Measurements from ENCODE around the gene PTPN22.

Gene PTPN22

DNA sequence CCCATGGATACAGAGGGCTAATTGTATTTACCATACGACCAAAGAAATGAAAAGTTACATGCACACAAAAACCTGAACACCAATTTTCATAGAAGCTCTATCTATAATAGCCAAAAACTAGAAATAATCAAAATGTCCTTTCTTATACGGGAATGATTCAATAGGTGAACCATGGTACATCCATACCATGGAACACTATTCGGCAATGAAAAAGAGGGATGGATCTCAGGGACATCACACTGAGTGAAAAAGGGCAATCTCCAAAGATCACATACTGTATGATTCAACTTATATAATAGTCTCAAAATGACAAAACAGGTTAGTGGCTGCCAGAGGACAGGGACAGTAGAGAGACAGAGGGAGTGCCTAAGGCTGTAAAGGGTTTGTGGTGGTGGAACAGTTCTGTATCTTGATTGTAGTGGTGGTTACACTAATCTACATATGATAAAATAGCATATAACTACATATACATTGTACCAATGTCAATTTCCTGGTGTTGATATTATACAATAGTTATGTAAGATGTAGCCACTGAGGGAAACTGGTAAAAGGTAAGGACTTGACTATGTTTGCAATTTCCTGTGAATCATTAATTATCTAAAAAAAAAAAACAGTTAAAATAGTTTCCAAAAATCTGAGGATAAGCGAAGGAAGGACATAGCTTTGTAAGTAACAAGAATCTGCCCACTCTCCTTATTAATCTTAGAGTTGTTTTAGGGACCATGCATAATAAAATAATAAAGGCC lies 62.9 kb downstream of the PTPN22 start:
- no peak overlapping the region for H3K4me3 ChIP-seq (ENCODE audit: low read length)
- no peak for TF ChIP-seq ZNF274 (IDR thresholded peaks at IDR 0.05; ENCODE audit: low read depth, low read length)

DNA sequence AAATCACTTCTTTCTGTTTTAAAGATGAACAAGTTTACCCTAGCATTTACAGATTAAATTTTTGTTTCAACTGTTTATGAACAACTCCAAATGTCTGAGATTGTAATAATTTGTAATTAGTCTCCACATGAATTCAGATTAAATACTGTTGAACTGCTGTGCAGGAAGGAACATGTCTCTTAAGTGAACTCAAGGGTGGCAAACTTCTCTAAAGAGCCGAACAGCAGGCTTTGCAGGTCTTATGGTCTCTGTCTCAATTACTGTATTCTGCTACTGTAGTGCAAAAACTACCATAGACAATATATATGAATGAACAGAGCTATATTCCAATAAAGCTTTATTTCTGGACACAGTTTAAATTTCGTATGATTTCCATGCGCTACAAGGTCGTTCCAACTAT lies 65.9 kb downstream of the PTPN22 start:
- TF ChIP-seq ZNF274 (IDR thresholded peaks at IDR 0.05; ENCODE audit: low read depth, low read length), result no peak
- no peak overlapping the region for H3K4me3 ChIP-seq (ENCODE audit: low read length)

DNA sequence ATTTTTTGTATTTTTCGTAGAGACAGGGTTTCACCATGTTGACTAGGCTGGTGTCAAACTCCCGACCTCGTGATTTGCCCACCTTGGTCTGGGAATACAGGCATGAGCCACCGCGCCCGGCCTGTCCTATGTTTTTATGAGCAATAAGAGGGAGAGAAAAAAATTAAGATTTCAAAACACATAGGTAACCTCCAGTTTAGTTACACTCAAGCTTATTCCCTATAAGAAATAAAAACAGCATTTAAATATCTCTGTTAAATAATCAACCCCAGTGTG lies 66.3 kb downstream of the PTPN22 start:
- H3K4me3 ChIP-seq (ENCODE audit: low read length), result no peak overlapping the region
- no peak for TF ChIP-seq ZNF274 (IDR thresholded peaks at IDR 0.05; ENCODE audit: low read depth, low read length)

DNA sequence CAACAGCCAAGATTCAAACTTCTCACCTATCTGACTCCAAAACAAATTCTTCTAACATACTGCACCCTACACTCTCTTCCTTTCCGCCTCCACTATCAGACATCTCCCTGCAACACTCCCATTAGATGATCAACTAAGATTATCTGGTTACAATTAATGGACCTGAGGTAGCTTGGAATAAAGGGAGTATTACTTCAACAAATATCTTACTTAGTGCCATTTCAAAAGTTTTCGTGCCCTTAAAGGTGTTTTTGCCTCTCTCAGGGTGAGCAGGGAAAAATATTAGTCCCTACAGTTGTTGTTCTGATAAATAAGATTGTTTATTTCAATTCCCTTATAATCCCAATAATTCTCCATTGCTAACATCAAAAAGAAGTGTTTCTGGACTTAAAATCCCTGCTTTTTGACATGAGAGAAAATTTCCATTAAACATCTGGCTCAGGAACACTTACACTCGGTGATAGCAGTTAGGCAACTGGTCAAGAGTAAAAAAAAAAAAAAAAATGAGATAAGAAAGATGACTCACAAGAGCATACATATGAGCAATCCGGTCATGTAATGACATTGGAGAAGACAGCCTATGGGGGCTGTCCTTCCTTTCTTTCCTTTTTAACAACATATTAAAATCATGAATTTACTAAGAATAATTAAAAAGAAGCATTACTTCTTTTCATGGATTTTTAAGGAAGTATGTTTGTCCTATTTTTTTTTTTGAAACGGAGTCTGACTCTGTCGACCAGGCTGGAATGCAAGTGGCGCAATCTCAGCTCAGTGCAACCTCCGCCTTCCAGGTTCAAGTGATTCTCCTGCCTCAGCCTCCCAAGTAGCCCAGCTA lies 66.9 kb downstream of the PTPN22 start:
- H3K4me3 ChIP-seq (ENCODE audit: low read length), result no peak overlapping the region
- TF ChIP-seq ZNF274 (IDR thresholded peaks at IDR 0.05; ENCODE audit: low read depth, low read length), result no peak

DNA sequence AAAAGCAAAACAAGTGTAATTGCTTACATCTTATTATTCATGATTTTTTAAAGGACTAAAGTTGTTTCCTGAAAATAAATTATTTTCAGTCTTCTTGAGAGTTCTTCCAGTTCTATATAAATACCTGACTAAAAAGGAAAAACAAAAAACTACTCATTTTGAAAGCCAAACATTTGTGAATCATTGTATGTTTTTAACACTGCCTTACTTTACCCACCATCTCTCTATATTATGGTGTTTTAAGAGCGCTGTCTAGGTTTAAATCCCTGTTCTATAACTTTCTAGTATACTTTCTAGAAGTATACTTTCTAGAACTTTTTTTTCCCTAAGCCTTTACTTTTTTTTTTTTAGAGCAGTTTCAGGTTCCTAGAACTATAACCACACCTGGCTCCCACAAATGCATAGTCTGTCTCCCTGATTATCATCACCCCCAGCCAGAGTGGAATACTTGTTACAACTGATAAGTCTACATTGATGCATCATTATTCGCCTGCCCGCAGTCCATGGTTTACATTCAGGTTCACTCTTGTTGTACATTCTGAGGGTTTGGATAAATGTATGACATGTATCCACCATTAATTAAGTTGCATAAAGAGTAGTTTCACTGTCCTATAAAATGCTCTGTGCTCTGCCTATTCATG lies 69.0 kb downstream of the PTPN22 start:
- no peak overlapping the region for H3K4me3 ChIP-seq (ENCODE audit: low read length)
- no peak for TF ChIP-seq ZNF274 (IDR thresholded peaks at IDR 0.05; ENCODE audit: low read depth, low read length)

DNA sequence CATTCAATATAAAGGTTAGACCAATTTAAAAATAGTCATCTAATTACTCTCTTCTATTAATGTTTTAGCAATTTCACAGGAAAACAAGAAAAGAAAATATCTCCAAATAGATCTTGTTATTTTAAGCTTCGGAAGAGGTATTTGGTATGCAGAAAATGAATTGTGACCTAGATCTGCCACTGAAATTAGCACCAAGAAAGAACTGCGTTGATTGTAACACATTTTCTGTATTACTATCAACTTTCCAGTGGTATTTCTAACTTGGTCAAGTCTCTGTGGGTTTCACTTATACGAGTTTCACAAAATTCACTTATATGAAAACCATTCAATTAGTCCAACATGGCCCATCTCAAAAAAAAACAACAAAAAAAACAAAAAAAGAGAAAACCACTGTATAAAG lies 71.0 kb downstream of the PTPN22 start:
- no peak overlapping the region for H3K4me3 ChIP-seq (ENCODE audit: low read length)
- TF ChIP-seq ZNF274 (IDR thresholded peaks at IDR 0.05; ENCODE audit: low read depth, low read length), result no peak

DNA sequence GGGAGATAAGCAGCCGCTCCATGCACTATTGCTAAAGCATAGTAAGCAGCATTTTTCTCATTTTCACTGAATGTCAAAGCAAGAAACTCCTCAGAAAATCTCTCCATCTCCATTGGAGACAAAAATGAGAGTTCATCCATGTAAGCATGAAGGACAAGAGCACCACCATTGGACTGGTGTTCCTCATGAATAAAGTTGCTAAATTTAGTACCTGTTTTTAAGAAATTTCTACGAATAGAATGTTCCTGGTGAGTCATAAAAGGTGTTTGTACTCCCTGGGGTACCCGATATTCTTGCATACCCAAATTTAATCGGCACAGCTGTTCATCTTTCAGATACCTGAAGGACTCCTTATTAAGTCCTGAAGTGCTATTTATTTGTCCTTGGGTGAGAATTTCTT lies 74.0 kb downstream of the PTPN22 start:
- no peak overlapping the region for H3K4me3 ChIP-seq (ENCODE audit: low read length)

DNA sequence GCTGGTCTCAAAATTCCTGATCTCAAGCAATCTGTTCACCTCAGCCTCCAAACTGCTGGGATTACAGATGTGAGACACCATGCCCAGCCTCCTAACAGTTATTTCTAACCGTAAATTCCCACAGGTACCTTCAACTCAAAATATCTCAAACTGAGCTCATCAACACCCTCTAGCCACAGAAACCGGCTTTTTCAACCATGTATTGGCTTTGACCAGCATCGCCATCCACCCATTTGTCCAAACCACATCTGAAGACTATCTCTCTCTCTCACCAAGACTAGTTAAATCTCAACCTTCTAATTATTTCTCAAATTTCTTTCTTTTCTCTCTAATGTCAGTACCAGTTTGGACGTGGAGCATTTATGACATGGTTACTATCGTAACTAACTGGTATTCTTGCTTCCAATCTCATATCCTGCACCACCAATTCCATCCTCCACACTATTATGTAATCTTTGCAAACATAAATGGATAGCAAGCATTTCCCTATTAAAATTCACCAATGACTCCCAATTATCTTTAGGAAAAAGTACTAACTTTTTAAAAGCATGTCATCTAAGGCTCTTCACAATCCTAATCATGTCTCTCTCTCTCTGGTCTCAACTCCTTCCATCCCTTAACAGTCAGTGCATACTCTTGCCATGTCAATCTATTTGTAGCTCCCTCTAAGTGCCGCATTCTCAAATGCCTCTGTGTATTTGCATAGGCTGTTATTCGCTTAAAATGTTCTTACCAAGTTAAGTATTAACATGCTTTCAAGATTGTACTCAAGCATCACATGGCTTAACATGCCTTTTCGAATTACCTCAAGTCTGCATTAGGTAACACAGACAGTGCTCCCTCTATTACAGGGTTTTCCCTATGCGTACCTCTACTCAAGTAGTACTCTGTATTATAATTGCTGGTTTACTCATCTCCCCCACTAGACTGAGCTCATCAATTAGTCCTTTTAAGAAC lies 77.4 kb downstream of the PTPN22 start:
- TF ChIP-seq ZNF274 (IDR thresholded peaks at IDR 0.05; ENCODE audit: low read depth, low read length), result no peak
- H3K4me3 ChIP-seq (ENCODE audit: low read length), result peak overlapping the region; percentile 44

More for the DNA sequence above, 74.0 kb downstream of the PTPN22 start:
- TF ChIP-seq ZNF274 (IDR thresholded peaks at IDR 0.05; ENCODE audit: low read depth, low read length), result no peak

DNA sequence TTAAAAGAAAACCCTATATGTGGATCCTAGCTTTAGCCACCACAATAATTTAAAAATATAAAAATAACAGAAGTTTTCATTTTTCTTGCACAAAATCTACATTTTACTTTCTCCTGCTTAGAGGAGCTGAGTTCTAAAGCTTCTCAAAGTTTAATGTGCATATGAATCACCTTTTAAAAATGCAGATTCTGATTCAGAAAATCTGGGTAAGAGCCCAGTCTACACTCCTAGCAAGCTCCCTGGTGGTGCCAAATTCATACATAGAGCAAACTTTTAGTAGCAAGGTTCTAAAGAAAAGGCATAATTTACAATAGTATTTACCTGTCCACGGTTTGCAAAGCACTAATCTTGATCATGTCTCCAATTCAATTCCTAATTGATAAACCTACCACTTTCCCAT lies 78.5 kb downstream of the PTPN22 start:
- peak overlapping the region; percentile 92; the same call in 1 of the 2 replicates for H3K4me3 ChIP-seq (ENCODE audit: low read length)

DNA sequence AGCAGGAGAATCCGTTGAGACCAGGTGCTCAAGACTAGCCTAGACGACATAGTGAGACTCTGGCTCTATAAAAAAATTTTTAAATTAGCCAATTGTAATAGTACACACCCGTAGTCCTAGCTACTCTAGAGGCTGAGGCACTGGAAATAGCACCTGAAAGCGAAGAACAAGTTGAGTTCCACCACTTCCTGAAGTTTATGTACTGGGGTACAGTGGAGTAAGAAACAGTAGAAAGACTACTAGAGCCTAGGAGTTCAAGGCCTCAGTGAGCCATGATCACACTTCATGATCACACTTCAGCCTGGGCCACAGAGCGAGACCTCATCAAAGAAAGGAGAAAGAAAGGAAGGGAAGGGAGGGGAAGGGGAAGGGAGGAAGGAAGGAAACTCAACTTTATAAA lies 79.0 kb downstream of the PTPN22 start:
- peak overlapping the region; percentile 92; the same call in 1 of the 2 replicates for H3K4me3 ChIP-seq (ENCODE audit: low read length)
- TF ChIP-seq ZNF274 (IDR thresholded peaks at IDR 0.05; ENCODE audit: low read depth, low read length), result no peak

More for the DNA sequence above, 78.5 kb downstream of the PTPN22 start:
- TF ChIP-seq ZNF274 (IDR thresholded peaks at IDR 0.05; ENCODE audit: low read depth, low read length), result no peak

DNA sequence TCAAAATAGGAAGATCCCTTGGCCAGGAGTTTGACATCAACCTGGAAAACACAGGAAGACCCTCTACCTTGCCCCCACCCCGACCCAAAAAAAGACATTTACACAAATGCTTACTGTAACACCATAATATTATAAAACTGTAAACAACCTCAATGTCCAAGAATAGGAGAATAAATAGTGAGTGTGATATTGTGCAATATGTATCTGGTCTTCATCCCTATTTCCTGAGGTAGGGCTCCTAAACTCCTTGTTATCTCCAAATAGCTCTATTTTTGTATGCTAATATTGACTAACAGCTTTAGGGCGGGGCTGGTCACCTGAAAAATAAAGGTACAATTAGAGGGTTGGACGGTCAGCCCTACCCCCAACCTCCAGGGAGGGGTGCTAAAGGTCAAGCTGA lies 82.7 kb downstream of the PTPN22 start:
- H3K4me3 ChIP-seq (ENCODE audit: low read length), result no peak overlapping the region
- TF ChIP-seq ZNF274 (IDR thresholded peaks at IDR 0.05; ENCODE audit: low read depth, low read length), result no peak

DNA sequence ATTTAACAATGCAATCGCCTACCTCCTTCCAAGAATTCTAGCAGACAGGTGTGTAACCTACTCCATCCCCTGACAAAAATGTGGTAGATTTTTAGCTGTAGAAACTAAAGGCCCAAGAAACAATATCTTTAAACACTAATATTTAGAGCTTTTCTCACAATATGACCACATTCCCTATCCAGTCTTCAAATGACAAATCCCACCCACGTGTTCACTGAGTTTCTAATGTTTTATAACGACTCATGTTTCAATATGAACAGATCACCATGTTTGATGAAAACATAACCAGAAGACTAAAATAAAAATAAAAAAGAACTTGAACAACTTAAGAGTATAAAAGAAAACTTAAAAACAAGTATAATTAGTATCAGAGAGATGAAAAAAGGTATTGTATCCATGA lies 83.8 kb downstream of the PTPN22 start:
- no peak for TF ChIP-seq ZNF274 (IDR thresholded peaks at IDR 0.05; ENCODE audit: low read depth, low read length)
- no peak overlapping the region for H3K4me3 ChIP-seq (ENCODE audit: low read length)

DNA sequence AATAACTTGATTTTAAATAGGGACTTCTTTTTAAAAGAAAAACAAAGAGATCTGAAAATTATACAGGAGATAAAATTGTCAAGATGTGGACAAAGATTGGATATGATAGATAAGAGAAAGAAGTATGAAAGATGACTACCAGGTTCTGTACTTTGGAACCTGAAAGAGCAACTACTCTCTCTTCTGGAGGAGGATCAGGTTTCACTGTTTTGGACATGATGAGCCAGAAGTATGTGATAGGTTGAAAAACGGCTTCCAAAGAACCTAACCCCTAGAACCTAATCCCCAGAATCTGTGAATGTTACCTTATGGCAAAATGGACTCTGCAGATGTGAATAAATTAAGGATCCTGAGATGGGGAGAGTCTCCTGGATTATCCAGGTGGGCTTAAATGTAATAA lies 85.4 kb downstream of the PTPN22 start:
- TF ChIP-seq ZNF274 (IDR thresholded peaks at IDR 0.05; ENCODE audit: low read depth, low read length), result no peak
- no peak overlapping the region for H3K4me3 ChIP-seq (ENCODE audit: low read length)
